K562 (cell line): ENCODE data around the gene SHF. TPM values are rescaled to one million over a fixed set of nuclear protein-coding genes. Genes with fewer than 3 reads are reported as not detected.

ENCODE experiments used
- ARID4B ChIP-seq: sonication (generic); formaldehyde crosslinking; IDR thresholded peaks from 2 replicates; pipeline ENCODE4 v1.8.0; 2022; ENCODE audit warnings: mild to moderate bottlenecking, missing genetic modification reagents
- E2F3 ChIP-seq: fragments of 250-450 bp; sonication (Bioruptor Pico); IDR thresholded peaks from 2 replicates; pipeline ENCODE4 v1.4.0; 2020; ENCODE audit warnings: mild to moderate bottlenecking
- GATAD2A ChIP-seq: fragments of 450-650 bp; IDR thresholded peaks from 2 replicates; pipeline ENCODE4 v1.6.1; 2017
- ILK ChIP-seq: fragments of 450-650 bp; IDR thresholded peaks from 2 replicates; pipeline ENCODE4 v1.6.1; 2016; ENCODE audit warnings: missing genetic modification characterization, low read depth, mild to moderate bottlenecking, missing compliant biosample characterization, moderate library complexity, borderline replicate concordance
- KLF13 ChIP-seq: fragments of 450-650 bp; IDR thresholded peaks from 2 replicates; pipeline ENCODE4 v1.6.1; 2016; ENCODE audit warnings: missing genetic modification characterization, low read depth, mild to moderate bottlenecking, missing compliant biosample characterization, moderate library complexity, borderline replicate concordance
- MCM5 ChIP-seq: fragments of 450-650 bp; IDR thresholded peaks from 2 replicates; pipeline ENCODE4 v1.6.1; 2016; ENCODE audit warnings: low read depth
- MLX ChIP-seq, 2 experiments: fragments of 450-650 bp in 1 of 2; sonication (generic) in 1 of 2; formaldehyde crosslinking; conservative IDR thresholded peaks; 2 replicates each; pipeline versions ENCODE4 v1.4.0 to v1.8.1; 2020 to 2022; ENCODE audit warnings: mild to moderate bottlenecking in 1 of 2, missing genetic modification reagents in 1 of 2
- PCBP1 ChIP-seq: fragments of 200-400 bp; formaldehyde crosslinking; IDR thresholded peaks from 2 replicates; pipeline ENCODE4 v1.6.1; 2018; ENCODE audit warnings: mild to moderate bottlenecking, low read depth, low read length; ENCODE audit not compliant: poor library complexity, severe bottlenecking
- POU5F1 ChIP-seq: fragments of 150-350 bp; IDR thresholded peaks from 2 replicates; pipeline ENCODE4 v1.6.1; 2014; ENCODE audit warnings: borderline replicate concordance, low read length, low read depth, mild to moderate bottlenecking; ENCODE audit not compliant: partially characterized antibody
- PURB ChIP-seq: sonication (generic); formaldehyde crosslinking; IDR thresholded peaks from 2 replicates; pipeline ENCODE4 v1.9.0; 2021; ENCODE audit warnings: low read depth, mild to moderate bottlenecking, missing genetic modification reagents
- RBM25 ChIP-seq: fragments of 200-400 bp; formaldehyde crosslinking; IDR thresholded peaks from 2 replicates; pipeline ENCODE4 v1.6.1; 2018; ENCODE audit warnings: low read length, low read depth, moderate library complexity; ENCODE audit not compliant: severe bottlenecking
- SAFB2 ChIP-seq: fragments of 200-400 bp; formaldehyde crosslinking; IDR thresholded peaks from 2 replicates; pipeline ENCODE4 v1.6.1; 2018; ENCODE audit warnings: borderline replicate concordance, low read length, low read depth, moderate library complexity; ENCODE audit not compliant: severe bottlenecking
- SMARCA4 ChIP-seq: fragments of 450-650 bp; IDR thresholded peaks from 2 replicates; pipeline ENCODE4 v1.6.1; 2016
- SPI1 ChIP-seq: IDR thresholded peaks from 2 replicates; pipeline ENCODE4 v1.6.1; 2011; ENCODE audit warnings: low read depth, low read length, control low read depth, borderline replicate concordance
- STAT6 ChIP-seq: sonication (generic); formaldehyde crosslinking; IDR thresholded peaks from 2 replicates; pipeline ENCODE4 v1.8.1; 2023; ENCODE audit warnings: mild to moderate bottlenecking, missing genetic modification reagents
- TGIF2 ChIP-seq: sonication (generic); formaldehyde crosslinking; IDR thresholded peaks from 2 replicates; pipeline ENCODE4 v1.8.1; 2022; ENCODE audit warnings: mild to moderate bottlenecking, missing genetic modification reagents, moderate library complexity
- ZNF311 ChIP-seq: fragments of 250-450 bp; sonication (Bioruptor Pico); IDR thresholded peaks from 2 replicates; pipeline ENCODE4 v1.4.0; 2020; ENCODE audit warnings: mild to moderate bottlenecking, moderate library complexity
- ZNF324 ChIP-seq: fragments of 250-450 bp; sonication (Bioruptor Pico); IDR thresholded peaks from 2 replicates; pipeline ENCODE4 v1.4.0; 2020; ENCODE audit warnings: mild to moderate bottlenecking
- ZNF384 ChIP-seq: IDR thresholded peaks from 2 replicates; pipeline ENCODE4 v1.6.1; 2012; ENCODE audit warnings: low read depth, low read length, improper control_type of control experiment
- polyA plus RNA-seq, 8 experiments: library from polyadenylated mRNA; depleted of rRNA in 4 of 8; stranded (reverse) in 5 of 8; unstranded in 3 of 8; fragments of >200 nt; fragmentation: Nextera tagmentation in 2 of 8; fragmentation: Illumina TruSeq in 1 of 8; extraction: Ambion mirVana in 2 of 8; extraction: Trizol in 1 of 8; gene quantifications; 2 replicates each; pipeline versions ENCODE4 v1.2.1 to v1.2.3, GENCODE V29; 2011 to 2014; ENCODE audit warnings: inconsistent platforms in 1 of 8, missing spikeins in 1 of 8
- total RNA-seq, 7 experiments: library from RNA; depleted of rRNA in 6 of 7; stranded (reverse); fragments of >200 nt in 6 of 7; fragmentation: Illumina TruSeq in 2 of 7; extraction: Trizol in 2 of 7; gene quantifications; 2 replicates each; pipeline versions ENCODE4 v1.2.1 to v1.2.3, GENCODE V29; 2011 to 2021; ENCODE audit warnings: low replicate concordance in 1 of 7

Gene SHF
- total and polyA plus RNA-seq, 9 of the 15 experiments (the other 6 are each of a cell fraction or from before 2014, with no cell fraction given): 0.51 to 2.2 (median 0.85) TPM; not detected in 2

GRCh38 chr15:45198337-45199135, 10.8 kb upstream of the SHF start (continued):
- TF ChIP-seq MCM5: no peak
- TF ChIP-seq ILK: no peak
- no peak for TF ChIP-seq SPI1
- TF ChIP-seq TGIF2: no peak
- no peak for TF ChIP-seq E2F3 (CRISPR knock-in tag)
- TF ChIP-seq ZNF324 (CRISPR knock-in tag): no peak
- no peak for TF ChIP-seq MLX (CRISPR knock-in tag; conservative IDR thresholded peaks at IDR 0.05)
- TF ChIP-seq PURB (CRISPR knock-in tag): no peak
- peak; percentile 38; the same call in 1 of the 2 replicates for TF ChIP-seq ZNF384
- peak; percentile 37; the same call in 1 of the 2 replicates for TF ChIP-seq GATAD2A
- TF ChIP-seq POU5F1: no peak
- TF ChIP-seq PCBP1: no peak
- TF ChIP-seq SAFB2: no peak
- peak; percentile 55 for TF ChIP-seq SMARCA4
- TF ChIP-seq ZNF311 (CRISPR knock-in tag): no peak
- no peak for TF ChIP-seq RBM25
- TF ChIP-seq KLF13 (tag): no peak
- TF ChIP-seq STAT6 (CRISPR knock-in tag): no peak
- no peak for TF ChIP-seq ARID4B
